NCI-H2171 treated with DMSO at 0.1 percent for 48 hours (cell line): ENCODE measurements around the gene ZKSCAN1.

Experiments
- DNase-seq: peaks from one replicate; lab custom pipeline; 2025; lab: John Stamatoyannopoulos, UW

Gene ZKSCAN1

DNA sequence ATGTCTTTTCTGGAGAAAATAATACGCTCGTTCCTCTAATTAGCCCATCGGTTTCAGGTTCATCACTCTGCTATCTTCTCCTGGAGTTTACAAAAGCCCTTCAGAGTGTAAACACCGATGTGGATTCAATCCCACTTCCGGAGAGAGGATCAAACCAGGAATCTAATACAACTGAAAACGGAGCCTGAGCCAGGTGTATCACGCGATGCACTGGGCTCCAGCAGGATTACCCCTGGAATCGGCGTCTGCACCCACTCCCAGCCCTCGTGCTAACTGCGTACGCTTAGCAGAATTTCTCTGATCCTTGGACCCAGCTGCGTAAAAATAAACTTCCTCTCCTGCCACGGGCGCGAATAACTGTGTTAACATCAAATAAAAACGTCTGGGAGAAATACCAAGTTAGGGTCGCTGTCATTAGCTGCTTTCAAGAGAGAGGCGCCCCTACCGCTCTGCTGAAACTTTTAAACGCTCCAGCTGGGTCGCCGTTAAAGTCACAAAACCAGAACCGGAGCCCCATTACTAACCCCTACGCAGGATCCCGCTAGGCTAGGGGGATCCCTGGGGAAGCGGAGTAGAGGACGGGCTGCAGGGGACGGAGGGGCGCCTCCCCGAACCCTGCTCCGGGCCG is 65.6 kb downstream of the ZKSCAN1 start:
- no peak for DNase-seq

DNA sequence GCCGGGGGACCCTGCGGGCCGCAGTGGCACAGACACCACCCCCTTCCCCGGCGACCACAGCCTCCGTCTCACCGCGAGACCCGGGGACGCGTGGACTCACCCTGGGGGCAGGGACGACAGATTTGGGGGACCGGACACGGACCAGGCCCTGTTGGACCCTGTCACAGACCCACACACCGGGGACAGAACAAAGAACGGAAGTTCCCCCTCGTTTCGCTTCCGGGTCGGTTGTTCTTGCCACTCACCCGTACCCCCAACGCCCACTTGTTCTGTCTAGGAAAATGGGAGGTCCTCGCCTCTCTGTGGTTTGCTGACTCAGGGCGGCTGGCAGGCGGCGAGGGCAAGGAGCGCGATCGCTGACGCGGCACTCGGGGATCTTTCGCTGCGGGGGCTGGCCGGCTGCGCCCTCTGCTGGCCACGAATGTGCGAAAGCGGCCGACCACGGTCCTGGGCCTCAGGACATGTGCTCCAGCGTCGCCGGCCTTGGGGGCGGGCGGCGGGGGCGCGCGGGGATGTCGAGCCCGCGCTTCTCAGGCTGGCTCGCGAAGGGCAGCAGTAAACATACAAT is 66.2 kb downstream of the ZKSCAN1 start, which contains the start of gene ZNF3:
TSS of gene ZNF3 (minus strand) at position 189 of the 568 bp plus-strand sequence. CDS start 4,366 bp downstream, outside the sequence.
- peak; percentile 98 for DNase-seq

DNA sequence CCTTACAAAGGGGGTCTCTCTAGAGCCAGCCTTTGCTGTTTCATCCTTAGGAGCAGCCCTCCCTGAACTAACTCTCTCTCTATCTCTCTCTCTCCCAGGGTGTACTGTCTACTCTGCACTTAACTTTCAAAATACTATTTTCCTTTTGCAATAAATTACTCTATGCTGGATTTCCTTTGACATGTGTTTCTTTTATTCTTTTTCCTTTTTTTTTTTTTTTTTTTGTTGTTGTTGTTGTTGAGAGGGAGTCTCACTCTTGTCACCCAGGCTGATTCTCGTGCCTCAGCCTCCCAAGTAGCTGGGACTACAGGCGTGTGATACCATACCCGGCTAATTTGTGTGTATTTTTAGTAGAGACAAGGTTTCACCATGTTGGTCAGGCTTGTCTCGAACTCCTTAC is 67.6 kb downstream of the ZKSCAN1 start:
- no peak for DNase-seq

DNA sequence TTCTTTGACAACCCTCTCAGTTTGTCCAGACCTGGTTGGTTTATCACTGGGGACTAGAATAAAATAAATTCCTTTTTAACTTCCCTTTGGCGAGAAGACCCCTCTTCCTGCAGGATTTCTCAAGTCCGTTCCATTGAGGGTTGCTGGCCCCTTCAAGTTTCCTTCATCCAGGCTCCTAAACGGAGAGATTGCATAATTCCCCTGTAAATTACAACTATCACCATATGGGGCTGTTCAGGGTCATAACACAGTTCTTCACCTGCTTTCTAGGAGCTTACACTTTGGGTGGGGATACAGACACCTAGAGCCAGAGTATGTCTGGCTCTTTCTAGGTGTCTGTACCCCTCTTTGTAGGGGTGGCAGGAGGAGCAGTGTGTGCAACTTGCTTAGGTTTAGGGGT is 70.1 kb downstream of the ZKSCAN1 start:
- no peak for DNase-seq

DNA sequence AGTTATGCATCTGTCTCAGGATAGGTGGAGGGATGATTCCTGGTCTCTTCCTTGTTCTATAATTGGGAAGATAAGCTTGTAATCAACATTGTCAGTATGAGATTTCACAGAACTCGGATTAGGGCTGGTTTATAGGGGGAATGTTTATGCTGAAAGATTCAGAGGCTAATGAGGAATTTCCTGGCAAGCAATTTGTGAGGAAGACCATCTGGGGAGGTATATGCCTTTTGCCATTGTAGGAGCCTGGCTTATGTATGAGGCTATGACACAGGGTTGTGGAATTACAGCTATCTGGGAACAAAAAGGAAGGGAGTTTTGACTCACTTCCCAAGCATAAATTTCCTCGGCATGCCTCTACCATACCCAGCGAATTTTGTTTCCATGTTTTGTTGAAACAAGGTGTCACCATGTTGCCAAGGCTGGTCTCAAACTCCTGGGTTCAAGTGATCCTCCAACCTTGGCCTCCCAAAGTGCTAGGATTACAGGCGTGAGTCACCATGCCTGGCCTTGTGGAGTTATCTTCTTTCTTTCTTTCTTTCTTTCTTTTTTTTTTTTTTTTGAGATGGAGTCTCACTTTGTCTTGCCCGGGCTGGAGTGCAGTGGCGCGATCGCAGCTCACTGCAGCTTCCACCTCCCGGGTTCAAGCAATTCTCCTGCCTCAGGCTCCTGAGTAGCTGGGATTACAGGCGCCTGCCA is 71.8 kb downstream of the ZKSCAN1 start:
- no peak for DNase-seq

DNA sequence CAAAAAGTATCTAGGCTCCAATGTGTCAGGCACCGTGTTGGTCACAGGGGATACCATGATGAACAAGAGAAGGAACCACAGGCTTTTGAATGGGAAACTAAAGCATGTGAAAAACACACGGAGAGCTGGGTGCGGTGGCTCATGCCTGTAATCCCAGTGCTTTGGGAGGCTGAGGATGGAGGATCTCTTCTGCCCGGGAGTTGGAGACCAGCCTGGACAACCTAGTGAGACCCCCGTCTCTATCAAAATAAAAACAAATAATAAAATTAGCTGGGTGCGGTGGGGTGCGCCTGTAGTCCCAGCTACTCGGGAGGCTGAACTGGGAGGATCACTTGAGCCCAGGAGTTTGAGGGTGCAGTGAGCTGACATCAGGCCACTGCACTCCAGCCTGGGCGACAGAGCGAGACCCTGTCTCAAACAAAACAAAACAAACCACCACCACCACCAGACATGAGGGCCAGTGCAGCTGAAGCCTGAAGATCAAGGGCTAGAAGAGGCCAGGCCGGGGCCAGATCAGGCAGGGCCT is 72.8 kb downstream of the ZKSCAN1 start:
- DNase-seq: no peak

DNA sequence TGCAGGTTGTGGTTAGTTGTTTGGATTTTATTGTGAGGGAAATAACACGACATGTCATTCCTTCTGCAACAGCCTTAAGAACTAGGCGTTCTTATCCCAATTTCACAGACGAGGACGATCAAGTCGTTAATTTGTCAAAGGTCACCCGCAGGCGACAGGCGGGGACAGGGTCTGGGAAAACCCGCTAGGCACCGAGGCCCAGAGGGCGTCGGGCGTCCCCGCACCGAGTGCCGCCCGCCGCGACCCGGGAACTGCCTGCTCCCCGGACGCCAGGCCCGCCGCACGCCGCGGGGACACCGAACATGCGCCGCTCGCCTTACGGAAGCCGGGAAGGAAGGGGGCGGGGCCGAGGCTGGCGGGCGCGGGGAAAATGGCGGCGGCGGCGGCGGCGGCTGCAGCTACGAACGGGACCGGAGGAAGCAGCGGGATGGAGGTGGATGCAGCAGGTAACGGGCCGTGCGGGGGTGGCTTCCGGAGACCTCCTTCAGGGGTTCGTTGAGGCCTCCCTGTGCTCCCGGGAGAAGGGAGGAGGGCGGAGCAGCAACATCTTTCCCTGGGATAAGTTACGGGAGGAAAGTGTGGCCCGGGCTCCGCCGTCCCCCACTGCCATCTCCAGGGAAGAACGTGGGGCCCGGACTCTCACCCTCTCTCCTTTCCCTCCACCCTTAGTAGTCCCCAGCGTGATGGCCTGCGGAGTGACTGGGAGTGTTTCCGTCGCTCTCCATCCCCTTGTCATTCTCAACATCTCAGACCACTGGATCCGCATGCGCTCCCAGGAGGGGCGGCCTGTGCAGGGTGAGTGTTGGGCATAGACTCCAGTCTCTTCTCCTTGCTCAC is 73.4 kb downstream of the ZKSCAN1 start, which contains the start of gene COPS6:
TSS of gene COPS6 (plus strand) at position 349 of the 837 bp plus-strand sequence. CDS start at position 371, 22 bp downstream.
- DNase-seq: peak; percentile 66

DNA sequence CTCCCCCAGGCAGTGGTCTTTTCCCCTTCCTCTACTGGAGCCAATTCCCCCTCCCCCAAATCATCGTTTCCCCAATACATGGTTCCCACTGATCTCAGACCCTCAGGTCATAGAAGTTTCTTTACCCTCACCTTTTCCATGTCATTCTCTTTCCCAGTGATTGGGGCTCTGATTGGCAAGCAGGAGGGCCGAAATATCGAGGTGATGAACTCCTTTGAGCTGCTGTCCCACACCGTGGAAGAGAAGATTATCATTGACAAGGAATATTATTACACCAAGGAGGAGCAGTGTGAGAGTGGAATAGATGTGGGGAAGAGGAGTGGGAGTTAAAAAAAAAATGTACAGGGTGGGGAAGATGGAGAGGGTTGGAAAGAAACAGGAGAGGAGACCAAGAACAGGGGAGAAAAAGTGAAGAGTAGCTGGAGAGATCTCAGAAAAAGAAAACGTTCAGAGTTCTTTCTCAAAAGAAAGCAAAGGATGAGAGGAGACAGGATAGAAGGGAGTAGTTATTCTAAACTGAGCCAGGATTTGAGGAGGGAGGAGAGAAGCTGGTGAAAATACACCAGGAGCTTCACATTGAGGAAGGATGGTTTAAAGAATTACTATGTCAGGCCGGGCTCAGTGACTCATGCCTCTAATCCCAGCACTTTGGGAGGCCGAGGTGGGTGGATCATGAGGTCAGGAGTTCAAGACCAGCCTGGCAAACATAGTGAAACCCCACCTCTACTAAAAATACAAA is 74.2 kb downstream of the ZKSCAN1 start:
- no peak for DNase-seq

DNA sequence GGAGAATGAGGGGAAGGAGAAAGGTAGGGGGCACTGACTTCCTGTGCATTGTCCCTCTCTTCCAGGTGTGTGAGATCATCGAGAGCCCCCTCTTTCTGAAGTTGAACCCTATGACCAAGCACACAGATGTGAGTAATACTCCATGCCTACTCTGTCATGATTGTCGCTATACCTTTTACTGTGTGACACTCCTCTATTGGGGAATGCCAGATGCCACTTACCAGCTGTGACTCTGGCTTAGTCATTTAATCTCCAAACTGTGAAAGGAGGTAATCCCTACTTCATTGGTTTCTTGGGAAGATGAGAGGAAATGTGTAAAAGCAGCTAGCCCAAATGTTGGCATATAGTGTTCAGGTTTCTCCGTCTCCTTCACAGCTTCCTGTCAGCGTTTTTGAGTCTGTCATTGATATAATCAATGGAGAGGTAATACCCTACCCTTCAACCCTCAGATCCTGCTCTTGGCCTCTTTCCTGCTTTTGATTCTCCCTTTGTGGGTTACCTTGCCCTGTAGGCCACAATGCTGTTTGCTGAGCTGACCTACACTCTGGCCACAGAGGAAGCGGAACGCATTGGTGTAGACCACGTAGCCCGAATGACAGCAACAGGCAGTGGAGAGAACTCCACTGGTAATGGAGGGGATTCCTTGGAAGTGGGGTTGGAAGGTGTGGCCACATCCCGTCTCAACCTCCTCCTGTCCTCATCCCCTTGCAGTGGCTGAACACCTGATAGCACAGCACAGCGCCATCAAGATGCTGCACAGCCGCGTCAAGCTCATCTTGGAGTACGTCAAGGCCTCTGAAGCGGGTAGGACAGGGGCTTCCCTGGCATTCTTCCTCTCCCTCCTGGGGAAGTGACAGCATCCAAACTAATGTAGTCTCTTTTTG is 75.4 kb downstream of the ZKSCAN1 start:
- no peak for DNase-seq
